Measurements from ENCODE around the gene ABTB2.
A peak's percentile ranks its signal among the peaks of the same experiment; 100 is the strongest.
"Not testable (repeated sequence)": the region's sequence is repeated elsewhere in the genome, so short reads cannot be mapped to it uniquely, and the experiment has no call there.

The ABTB2 gene

DNA sequence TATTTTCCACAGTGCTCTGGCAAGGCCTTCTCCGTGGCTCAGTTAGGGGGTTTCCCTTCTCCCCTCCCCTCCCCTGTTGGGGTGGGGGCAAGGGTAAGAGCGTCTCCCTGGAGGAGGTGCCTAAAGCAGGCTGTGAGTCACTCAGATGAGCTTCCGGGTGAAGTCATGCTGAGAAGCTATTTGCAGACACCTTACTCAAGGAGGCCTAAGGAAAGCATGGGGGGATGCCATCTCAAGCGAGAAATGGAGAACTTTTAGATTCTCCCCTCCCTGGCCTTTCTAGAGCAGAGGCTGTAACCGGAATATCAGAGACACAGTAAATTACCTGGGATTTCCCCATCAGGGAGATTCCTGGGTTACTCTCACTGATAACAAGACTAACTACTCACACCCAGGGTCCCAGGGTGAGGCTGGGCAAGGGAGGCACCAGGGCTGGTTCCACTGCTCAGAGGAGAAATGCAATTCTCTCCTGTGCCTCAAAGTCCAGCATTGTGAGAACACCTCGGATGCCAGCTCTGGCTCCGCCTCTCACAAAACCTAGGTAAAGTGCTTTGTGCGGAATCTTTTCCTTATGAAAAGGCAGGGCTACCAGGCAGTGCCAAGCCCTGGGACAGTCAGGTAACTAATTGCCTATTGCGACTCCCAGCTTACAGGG lies 123.6 kb downstream of the ABTB2 start:
- DNase-seq: peak; percentile 35 to 52 (median 50)

DNA sequence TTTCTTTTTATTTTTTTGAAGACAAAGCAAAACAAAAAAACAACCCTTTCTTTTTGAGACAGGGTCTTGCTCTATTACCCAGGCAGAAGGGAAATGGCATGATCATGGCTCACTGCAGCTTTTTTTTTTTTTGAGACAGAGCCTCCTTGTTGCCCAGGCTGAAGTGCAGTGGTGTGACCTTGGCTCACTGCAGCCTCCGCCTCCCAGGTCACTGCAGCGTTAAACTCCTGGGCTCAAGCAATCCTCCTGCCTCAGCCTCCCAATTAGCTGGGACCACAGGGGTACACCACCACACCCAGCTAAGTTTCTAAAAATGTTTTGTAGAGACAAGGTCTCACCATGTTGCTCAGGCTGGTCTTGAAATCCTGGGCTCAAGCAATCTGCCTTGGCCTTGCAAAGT lies 124.6 kb downstream of the ABTB2 start:
- DNase-seq: no peak

DNA sequence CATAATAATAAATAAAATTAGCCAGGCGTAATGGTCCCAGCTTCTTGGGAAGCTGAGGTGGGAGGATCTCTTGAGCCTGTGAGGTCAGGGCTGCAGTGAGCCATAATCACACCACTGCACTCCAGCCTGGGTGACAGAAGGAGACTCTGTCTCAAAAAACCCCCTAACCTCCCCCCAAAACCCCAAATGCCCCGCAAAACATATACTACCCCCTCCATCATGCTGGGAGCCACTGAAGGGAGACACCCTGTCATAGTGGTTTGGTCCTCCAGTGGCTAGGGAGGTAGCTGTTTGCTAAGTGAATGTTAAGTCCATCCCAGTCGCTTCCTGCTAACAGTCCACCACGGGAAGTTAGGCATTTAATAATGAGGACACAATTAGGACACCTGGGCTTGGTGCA lies 125.0 kb downstream of the ABTB2 start:
- no peak for DNase-seq

DNA sequence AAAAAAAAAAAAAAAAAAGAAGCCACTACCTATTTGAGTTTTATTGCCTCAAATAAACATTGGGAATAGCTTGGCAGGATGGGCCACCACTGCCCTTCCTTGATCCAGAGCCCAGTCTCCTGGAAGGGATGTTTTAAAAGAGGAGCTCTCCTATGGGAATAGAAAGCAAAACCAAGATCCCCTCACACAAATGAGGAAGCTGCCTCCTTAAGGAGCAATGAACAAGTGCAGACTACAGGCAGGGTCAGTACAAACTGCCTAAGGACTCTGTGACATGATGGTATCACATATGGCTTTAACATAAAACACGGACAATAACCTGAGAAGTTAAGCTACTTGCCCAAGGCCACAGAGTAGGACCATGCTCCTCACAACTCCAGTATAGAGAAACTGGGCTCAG lies 131.6 kb downstream of the ABTB2 start:
- no peak for DNase-seq

DNA sequence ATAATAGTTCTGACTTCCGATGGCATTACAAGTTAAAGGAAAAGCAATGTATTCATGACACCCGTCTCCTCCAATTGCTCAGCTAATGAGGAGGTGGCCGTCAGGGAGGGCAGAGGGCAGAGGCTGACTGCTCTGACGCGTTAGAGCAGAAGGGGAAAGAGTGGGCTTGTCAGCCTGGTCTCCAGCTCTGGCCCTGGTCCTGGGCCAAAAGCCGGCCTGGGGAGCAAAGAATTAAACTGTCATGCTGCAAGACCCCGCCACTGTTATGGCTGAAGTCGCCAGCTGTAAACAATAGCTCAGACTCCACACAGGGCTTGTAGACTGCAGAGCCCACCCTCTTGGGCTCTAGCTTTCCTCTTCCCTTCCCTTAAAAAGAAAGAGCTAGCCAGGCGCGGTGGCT lies 132.7 kb downstream of the ABTB2 start:
- no peak for DNase-seq

DNA sequence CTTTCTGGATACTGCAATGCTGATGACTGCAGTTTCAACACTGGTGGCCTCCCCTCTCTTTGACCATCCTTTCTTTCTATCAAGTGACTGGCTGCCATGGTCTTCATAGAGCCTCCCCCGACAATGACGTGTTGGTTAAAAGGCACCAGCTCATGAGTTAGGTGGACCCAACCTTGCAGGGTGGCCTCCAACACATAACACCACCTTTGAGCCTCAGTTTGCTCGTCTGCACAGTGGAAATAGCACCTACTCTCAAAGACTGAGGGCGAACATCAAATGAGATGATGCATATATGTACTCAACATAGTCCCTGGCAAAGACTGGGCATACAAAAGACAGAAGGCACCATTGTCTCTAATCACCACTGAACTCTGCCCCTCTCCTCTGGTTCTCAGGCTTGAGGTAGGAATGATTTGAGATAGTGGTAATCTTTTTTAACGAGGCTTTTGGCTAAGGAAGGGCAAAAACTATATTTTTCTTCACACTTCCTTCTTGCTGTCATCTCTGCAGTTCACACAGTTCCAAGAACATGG lies 133.3 kb downstream of the ABTB2 start:
- DNase-seq: no peak

DNA sequence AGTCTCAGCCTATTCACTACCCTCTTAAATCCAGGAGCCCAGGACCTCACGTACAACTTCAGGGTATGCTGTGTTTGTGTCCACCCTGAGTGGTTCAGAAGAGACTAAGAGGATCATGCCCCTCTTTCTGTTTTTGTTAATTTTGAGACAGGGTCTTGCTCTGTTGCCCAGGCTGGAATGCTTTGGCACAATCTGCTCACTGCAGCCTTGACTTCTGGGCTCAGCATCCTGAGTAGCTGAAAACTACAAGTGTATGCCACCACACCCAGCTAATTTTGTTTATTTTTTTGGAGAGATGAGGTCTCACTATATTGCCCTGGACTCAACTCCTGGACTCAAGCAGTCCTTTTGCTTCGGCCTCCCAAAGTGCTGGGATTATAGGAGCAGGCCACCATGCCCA lies 133.9 kb downstream of the ABTB2 start:
- DNase-seq: no peak

DNA sequence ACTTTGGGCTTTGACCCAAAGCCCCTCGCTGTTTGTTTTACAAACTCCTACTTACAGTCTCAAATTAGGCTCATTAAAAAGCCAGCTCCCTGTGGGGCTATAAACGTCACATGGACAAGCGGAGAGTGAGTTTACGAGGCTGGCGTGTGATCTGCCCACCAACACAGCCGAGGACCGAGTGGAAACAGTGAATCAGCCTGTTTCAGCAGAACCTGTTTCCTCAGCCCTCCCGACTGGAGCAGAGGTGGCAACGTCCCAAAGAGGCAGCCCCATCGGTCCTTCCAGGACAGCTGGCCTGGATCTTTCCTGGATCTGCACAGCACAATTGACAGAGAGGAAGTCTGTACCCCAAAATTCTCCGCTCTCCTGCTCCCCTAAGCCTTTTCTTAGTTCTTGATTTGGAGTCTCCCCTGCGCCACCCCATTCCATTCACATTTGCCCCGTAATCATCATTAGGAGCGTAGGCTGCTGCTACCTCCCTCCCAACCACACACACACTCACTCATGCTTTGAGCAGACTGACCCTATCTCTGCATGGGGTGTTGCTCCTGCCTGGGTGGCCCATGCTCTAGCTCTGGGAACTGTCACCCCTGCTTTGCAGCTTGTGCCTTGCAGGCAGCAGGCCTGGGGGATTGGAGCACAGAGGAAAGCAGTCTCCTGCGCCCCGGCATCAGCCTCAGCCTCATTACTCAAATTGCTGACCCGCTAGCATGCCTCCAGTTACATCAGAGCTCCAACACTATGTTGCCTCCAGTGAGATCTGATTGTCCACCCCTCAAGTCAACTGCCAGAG lies 134.6 kb downstream of the ABTB2 start:
- no peak for DNase-seq

DNA sequence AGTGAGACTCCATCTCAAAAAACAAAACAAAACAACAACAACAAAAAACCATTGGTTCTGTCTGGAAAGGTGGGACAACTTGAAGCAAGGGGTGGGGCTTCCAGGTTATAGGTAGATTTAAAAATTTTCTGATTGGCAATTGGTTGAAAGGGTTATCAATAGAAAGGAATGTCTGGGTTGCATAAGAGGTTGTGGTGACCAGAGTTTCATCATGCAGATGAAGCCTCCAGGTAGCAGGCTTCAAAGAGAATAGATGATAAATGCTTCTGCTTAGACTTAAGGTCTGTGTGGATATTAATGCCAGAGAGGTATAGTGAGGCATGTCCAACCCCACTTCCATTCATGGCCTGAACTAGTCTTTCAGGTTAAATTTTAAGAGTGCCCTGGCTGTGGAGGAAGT lies 135.8 kb downstream of the ABTB2 start:
- DNase-seq: no peak

DNA sequence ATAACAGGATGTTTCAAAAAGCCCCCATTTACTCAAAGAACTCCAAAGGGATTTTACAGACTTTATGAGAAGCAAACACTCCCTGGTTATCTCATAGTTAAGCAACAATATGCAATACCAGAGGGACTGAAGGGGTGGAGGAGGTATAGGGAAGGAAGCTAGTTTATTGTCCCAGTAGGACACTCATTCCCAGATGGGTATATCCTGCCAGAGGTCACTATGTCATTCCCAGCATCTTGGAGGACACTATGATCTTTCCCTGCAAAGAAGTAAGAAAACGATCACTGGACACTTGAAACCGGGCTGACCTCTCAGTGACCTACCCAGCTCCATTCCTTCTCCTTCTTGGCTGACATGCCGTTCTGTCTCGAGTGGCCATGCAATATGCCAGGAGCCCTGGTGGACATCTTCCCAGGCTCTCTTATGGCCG lies 137.9 kb downstream of the ABTB2 start:
- DNase-seq: no peak

DNA sequence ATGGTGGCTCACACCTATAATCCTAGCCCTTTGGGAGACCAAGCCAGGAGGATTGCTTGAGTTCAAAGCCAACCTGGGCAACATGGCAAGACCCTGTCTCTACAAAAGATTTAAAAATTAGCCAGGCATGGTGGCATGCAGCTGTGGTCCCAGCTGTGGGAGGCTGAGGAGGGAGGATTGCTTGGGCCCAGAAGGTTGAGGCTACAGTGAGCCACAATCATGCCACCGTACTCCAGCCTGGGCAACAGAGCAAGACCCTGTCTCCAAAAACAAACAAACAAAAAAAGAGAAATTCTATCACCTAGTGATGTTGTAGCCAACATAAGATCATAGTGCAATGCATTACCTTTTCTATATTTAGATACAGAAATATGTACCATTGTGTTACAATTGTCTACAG lies 138.5 kb downstream of the ABTB2 start:
- no peak for DNase-seq

DNA sequence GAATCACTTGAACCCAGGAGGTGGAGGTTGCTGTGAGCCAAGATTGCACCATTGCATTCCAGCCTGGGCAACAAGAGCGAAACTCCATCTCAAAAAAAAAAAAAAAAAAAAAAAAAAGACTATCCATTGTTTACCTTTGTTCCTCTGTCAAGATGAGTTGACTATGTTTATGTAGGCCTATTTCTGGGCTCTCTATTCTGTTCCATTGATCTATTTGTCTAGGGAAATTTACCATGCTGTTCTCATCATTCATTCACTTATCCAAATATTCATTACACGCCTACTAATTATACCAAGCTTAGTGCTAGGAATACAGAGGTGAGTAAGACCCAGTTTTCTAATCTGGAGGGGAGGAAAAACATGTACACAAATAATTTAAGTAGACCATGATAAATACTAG lies 139.1 kb downstream of the ABTB2 start:
- not testable (repeated sequence) for DNase-seq

DNA sequence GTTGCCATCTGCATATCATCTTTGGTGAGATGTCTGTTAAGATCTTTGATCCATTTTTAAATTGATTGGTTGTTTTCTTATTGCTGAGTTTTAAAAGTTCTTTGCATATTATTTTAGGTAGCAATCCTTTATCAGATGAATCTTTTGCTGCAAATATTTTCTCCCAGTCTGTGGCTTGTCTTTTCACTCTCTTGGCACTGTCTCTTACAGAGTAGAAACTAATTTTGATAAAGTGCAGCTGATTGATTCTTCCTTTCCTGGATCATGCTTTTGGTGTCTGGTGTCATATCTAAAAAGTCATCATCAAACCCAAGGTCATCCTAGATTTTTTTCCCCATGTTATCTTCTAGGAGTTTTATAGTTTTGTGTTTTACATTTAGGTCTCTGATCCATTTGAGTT lies 139.7 kb downstream of the ABTB2 start:
- DNase-seq: no peak

DNA sequence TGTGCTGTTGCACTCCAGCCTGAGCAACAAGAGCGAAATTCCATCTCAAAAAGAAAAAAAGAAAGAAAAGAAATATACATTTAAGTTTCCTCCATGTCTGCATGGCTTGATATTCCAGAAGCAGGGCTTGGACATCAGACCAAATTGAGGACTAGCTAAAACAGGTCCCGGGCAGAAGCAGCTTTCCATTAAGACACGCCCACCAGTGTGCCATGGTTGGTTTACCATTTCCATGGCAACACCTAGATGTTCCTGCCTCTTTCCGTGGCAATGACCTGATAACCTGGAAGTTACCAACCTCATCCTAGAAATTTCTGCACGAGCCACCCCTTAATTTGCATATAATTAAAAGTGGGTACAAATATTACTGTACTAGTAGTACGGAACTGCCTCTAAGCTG lies 141.1 kb downstream of the ABTB2 start:
- DNase-seq: no peak

DNA sequence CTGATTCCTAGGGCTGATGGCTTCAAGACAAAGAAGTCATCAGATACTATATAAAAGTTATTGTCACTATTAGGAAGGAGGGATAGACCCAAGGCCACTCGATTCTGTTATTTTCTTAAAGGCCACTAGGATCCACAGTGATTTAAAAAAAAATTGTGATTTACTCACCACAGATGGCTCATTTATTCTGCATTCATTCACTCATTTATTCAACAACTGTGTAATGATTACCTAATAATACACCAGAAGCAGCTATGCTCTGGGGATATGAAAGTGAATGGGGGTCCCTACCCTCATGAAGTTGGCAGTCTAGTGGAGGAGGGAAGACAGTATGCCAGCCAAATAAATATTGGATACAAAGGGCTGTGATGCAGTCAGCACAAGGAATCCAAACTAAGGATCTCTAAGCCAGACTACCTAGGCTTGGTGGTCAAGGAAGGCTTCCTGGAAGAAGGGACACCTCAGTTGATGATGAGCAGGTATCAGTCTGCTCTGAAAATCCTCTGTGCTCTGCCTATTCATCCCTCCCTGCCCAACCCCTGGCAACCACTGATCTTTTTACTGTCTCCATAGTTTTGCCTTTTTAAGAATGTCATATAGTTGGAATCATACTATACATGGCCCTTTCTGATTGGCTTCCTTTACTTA lies 141.9 kb downstream of the ABTB2 start:
- no peak for DNase-seq

DNA sequence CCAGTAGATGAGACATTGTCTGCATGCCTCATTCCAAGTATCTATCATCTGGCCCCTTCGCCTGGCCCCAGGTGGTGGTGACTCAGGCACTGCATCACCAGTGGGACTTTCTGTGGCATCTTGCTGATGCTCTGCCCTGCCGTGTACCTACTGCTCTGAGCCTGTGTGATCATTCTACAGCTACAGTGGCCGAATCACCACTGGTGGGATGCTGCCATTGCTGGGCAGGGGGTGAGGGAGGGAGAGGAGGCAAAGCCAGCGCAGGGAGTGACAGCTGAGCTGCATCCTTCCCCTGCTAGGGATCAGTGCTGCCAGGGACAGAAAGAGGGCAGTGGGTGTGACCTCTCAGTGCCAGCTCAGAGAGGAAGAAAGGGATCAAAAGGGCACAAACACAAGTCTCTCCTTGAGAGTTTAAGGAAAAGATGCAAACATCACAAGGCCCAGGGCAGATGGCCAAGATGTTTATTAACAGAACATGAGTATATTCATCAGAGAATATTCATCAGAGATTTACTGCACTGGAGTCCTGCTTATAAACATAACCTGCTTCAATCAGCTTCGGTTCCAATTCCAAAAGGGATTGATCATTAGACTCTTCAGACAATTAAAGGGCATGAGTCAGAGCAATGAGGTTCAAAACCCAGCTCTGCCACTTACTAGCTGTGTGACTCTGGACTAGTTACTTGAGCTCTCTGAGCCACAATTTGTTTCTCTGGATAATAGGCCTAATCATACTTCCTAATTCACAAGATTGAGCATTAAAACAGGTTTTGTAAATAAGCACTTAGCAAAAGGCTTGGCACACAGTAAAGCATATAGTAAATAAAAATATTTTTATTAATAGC lies 142.6 kb downstream of the ABTB2 start:
- DNase-seq: peak in 2 of 4 experiments; percentile 57 to 61

DNA sequence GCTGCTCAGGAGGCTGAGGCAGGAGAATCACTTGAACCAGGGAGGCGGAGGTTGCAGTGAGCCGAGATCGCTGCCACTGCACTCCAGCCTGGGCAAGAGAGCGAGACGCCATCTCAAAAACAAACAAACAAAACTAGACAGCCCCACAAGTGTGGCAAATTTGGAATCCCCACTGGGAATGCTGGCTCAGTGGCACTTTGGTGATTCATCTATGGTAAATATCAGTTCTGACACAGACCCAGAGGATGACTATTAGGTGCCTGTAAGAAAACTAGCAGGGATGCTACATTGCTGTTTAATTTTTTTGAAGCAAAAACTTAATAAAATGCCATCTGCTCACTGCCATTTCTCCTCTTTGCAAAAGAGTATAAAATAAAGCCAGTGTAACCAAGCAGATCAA lies 144.4 kb downstream of the ABTB2 start:
- no peak for DNase-seq

DNA sequence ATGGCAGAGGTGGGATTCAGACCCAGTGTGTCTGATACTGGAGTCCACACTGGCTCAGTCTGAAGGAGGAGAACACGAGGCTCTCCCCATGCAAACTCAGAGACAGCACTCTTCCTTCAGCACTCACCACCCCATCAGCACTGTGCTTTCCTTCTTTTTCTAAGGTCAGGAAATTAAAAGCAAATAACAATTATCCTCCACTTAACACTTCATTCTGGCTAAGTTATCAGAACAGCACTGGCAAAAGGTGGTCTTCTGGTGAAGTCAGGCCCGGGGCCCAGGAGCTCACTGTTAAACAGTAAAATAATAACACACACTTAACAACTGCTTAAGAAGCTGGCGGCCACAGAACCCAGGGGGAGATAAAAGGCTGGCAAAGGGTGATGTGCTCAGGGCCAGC lies 145.2 kb downstream of the ABTB2 start:
- no peak for DNase-seq

DNA sequence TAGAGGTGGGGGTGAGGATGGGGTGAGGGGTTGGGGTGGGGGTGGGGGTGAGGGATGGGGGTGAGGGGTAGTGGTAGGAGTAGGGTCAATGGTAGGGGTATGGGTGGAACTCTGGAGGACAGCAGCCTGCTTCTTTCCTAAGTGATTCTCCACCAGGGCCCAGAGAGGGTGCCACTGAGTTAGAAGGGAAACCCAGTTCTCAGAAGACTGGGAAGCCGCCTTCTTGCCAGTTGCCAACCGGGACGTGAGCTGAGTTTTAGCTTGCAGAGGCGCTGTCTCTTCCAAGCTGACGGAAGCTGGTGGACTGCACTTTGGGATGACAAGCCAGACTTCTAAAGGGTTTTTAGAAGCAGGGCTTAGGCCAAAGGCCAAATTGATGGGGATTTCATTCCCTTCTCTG lies 148.0 kb downstream of the ABTB2 start:
- no peak for DNase-seq

DNA sequence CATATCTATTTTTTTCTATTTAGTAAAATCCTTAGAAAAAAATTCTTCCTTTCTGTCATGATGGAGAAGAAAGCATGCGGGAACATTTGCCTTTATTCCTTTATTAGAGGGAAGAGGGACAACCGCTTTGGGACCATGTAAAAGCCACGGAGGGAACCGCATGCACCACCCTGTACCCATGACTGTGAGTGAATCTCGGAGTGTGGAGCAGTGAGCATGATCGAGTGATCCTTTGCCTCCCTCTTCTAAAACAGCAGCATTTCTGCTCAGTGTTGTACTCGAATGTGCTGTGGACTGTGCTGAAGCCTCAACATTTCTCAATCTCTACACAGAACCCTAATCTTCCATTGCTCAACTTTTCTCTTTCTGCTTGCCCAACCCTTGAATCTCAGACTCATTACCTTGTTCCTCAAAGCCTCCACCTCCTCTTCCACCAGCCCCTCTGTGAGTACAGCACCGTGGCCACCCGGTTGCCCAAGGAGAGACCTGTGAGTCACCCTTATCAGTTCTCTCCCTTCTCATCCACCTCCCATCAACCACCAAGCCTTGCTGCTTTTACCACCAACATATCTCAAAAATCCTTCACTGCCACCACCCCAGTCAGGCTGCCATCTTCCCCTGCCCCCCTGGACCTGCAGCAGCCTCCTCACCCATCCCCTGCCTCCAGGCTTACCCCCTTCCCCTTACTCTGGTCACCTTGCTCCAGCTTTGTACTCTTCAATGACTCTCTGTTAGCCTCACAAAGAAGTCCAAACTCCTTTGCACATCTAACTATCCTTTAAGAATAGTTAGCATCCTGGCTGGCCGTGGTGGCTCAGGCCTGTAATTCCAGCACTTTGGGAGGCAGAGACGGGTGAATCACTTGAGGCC lies 149.3 kb downstream of the ABTB2 start:
- DNase-seq: no peak

DNA sequence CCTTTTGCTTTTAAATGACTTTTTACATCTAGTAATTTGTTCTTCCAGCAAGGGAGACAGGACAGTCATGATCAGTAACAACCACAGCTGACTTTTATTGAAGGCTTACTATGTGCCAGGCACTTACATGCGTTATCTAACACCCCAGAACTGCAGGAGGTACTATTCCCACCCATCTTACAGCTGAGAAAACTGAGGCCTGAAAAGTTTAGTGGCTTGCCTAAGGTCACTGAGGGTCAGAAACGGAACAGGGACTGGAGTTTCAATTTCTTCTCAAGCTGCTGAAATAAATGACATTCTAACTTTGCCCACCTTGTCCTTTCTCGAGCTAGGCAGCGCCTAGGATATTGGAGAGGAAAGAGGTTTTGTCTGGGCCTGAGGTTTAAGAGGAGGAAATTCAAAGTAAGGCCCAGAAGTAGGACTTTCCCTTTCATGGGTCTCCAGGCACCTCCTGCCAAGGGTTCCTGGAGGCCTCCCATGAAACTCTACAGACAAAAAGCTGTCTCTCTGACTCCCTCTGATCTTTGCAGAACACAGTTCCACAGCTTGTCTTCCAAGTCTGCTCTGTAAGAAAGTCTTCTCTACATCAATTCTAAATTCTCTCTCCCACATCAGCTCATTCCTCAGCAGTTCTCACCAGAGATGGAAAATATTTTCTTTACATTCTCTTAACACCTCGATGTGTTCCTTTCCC lies 150.2 kb downstream of the ABTB2 start:
- no peak for DNase-seq
